PC-9 (cell line): Measurements from ENCODE around the gene MAN1A2. TPM values are rescaled to one million over a fixed set of nuclear protein-coding genes. Genes with fewer than 3 reads are reported as not detected.
A peak's percentile ranks its signal among the peaks of the same experiment; 100 is the strongest.

ENCODE experiments used
- BruUV-seq: library from RNA; stranded (reverse); fragments of 400-500 nt; replicated peaks from 2 replicates; lab custom pipeline; 2021; lab: Mats Ljungman, UMichigan
- CTCF ChIA-PET: fragments of 300-600 bp; sonication (Branson Sonifier 250); formaldehyde crosslinking; loops from one replicate; lab custom pipeline; 2022; ENCODE audit warnings: antibody characterized with exemption; lab: Charles Lee
- POLR2A ChIA-PET: fragments of 300-600 bp; sonication (Branson Sonifier 250); formaldehyde crosslinking; loops from one replicate; lab custom pipeline; 2022; ENCODE audit warnings: antibody characterized with exemption; ENCODE audit not compliant: unreplicated experiment; lab: Charles Lee
- DNase-seq, 2 experiments: peaks; one replicate each; pipeline versions ENCODE4 v3.0.0 to v3.0.0-alpha.2; 2015 to 2022; ENCODE audit warnings: mixed read lengths in 1 of 2
- H2AFZ ChIP-seq: fragments of 200-600 bp; sonication (generic); 2 replicates; pipeline ENCODE4 v1.8.1; 2017; ENCODE audit warnings: antibody characterized with exemption
- H3F3A ChIP-seq: fragments of 200-600 bp; sonication (generic); 2 replicates; pipeline ENCODE4 v1.8.1; 2017; ENCODE audit warnings: antibody characterized with exemption, mild to moderate bottlenecking, low read depth; ENCODE audit not compliant: insufficient read depth
- H3K27ac ChIP-seq: fragments of 200-600 bp; sonication (generic); 2 replicates; pipeline ENCODE4 v1.6.1; 2016; ENCODE audit warnings: mixed run types
- H3K27me3 ChIP-seq: fragments of 200-600 bp; sonication (generic); 2 replicates; pipeline ENCODE4 v1.6.1; 2016; ENCODE audit warnings: low read depth, mixed run types; ENCODE audit not compliant: insufficient read depth
- H3K36me3 ChIP-seq: fragments of 200-600 bp; sonication (generic); 2 replicates; pipeline ENCODE4 v1.6.1; 2016; ENCODE audit warnings: low read depth, mixed run types
- H3K4me1 ChIP-seq: fragments of 200-600 bp; sonication (generic); replicated peaks from 2 replicates; pipeline ENCODE4 v1.6.1; 2016; ENCODE audit warnings: mixed run types; ENCODE audit not compliant: insufficient read depth
- H3K4me2 ChIP-seq: fragments of 200-600 bp; sonication (generic); 2 replicates; pipeline ENCODE4 v1.6.1; 2017; ENCODE audit warnings: mixed run types
- H3K4me3 ChIP-seq: fragments of 200-600 bp; sonication (generic); 2 replicates; pipeline ENCODE4 v1.6.1; 2016; ENCODE audit warnings: mixed run types
- H3K79me2 ChIP-seq: fragments of 200-600 bp; sonication (generic); 2 replicates; pipeline ENCODE4 v1.6.1; 2017; ENCODE audit warnings: low read depth, mixed run types
- H3K9me2 ChIP-seq: fragments of 200-600 bp; sonication (generic); 2 replicates; pipeline ENCODE4 v1.8.1; 2017; ENCODE audit warnings: mild to moderate bottlenecking; ENCODE audit not compliant: insufficient read depth
- H3K9me3 ChIP-seq: fragments of 200-600 bp; sonication (generic); 2 replicates; pipeline ENCODE4 v1.8.1; 2016; ENCODE audit warnings: low read depth; ENCODE audit not compliant: insufficient read depth
- H4K20me1 ChIP-seq: fragments of 200-600 bp; sonication (generic); 2 replicates; pipeline ENCODE4 v1.8.1; 2017; ENCODE audit not compliant: insufficient read depth
- CTCF ChIP-seq: fragments of 200-600 bp; sonication (generic); conservative IDR thresholded peaks from 2 replicates; pipeline ENCODE4 v1.6.1; 2017; ENCODE audit warnings: mixed run types, antibody characterized with exemption, mild to moderate bottlenecking, moderate library complexity
- EZH2 ChIP-seq: fragments of 200-600 bp; sonication (generic); IDR thresholded peaks from 2 replicates; pipeline ENCODE4 v1.8.0; 2017; ENCODE audit warnings: antibody characterized with exemption, low read depth
- intact Hi-C: fragments of 100-400 bp; cut with micrococcal nuclease; formaldehyde crosslinking; loops from one replicate; pipeline ENCODE4 v1.10.0; 2022; ENCODE audit not compliant: unreplicated experiment
- total RNA-seq: library from RNA; stranded (reverse); gene quantifications from 2 replicates; pipeline ENCODE4 v1.2.3, GENCODE V29; 2021

The MAN1A2 gene
- total RNA-seq, 1 experiment from 2014 or later, result 50.3 TPM

GRCh38 chr1:117529683-117530082, 162.4 kb downstream of the MAN1A2 start:
- H3F3A ChIP-seq, result no peaks in the 10 kb centered on the region
- no peak overlapping the region for H3K4me2 ChIP-seq
- no peaks in the 10 kb centered on the region for H3K79me2 ChIP-seq
- intact Hi-C loops, result no loop called here
- H3K4me3 ChIP-seq, result no peak overlapping the region
- TF ChIP-seq EZH2, result no peak
- TF ChIP-seq CTCF, result no peak
- H3K9me3 ChIP-seq, result no peaks in the 10 kb centered on the region
- no peaks in the 10 kb centered on the region for H3K27me3 ChIP-seq
- no peak overlapping the region for H3K27ac ChIP-seq
- H3K4me1 ChIP-seq, result no peaks in the 10 kb centered on the region
- no peaks in the 10 kb centered on the region for H3K36me3 ChIP-seq
- no TSS peak for BruUV-seq
- no peak overlapping the region for H2AFZ ChIP-seq
- POLR2A ChIA-PET, result interaction anchor here (0.5 to 0.6 kb wide), 2 partner anchors 216 to 470 kb away, joined by 5 to 6 read pairs; partner anchors contain the start of gene TTF2
- H3K9me2 ChIP-seq, result no peaks in the 10 kb centered on the region
- CTCF ChIA-PET, result interaction anchor here (0.7 kb wide), 1 partner anchor 17 kb away, joined by 3 read pairs; no protein-coding TSS in a partner anchor
- no peak for DNase-seq
- H4K20me1 ChIP-seq, result no peaks in the 10 kb centered on the region

DNA sequence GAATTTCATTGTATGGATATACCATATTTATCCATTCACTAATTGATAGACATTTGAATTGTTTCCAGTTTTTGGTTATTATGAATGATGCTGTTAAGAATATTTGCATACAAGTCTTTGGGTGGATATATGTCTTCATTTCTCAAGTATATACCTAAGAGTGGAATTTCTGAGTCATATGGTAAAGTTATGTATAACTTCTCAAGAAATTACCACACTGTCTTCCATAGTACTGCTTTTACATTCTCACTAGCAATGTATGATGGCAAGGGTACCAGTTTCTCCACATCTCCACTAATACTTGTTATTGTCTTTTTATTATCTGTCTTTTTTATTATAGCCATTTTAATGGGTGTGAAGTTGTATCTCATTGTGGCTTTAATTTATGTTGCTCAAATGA, 164.0 kb downstream of the MAN1A2 start:
- Histone ChIP-seq H3K36me3 (no peaks in the 10 kb centered on the region), H3K79me2 (no peaks in the 10 kb centered on the region), H3K4me3 (no peak overlapping the region), H3K9me2 (no peaks in the 10 kb centered on the region), H3K27ac (no peak overlapping the region), H3K9me3 (no peaks in the 10 kb centered on the region), H3K27me3 (no peaks in the 10 kb centered on the region), H3K4me2 (no peak overlapping the region), H3K4me1 (peaks cover 11% of the 10 kb centered on the region), H2AFZ (no peak overlapping the region), H4K20me1 (no peaks in the 10 kb centered on the region), H3F3A (peaks cover 9% of the 10 kb centered on the region; the same call in 1 of the 2 replicates)
- no peak for DNase-seq
- POLR2A ChIA-PET, result no interaction called here
- BruUV-seq, result no TSS peak
- intact Hi-C loops, result no loop called here
- CTCF ChIA-PET, result no interaction called here
- TF ChIP-seq CTCF, result no peak
- TF ChIP-seq EZH2, result no peak

GRCh38 chr1:117534995-117535467, 167.8 kb downstream of the MAN1A2 start:
- CTCF ChIA-PET, result interaction anchor here (0.6 to 2.0 kb wide), 16 partner anchors 9 to 1427 kb away, joined by 3 to 18 read pairs (median 6); no protein-coding TSS in a partner anchor
- no peak overlapping the region for H3K27ac ChIP-seq
- H3K79me2 ChIP-seq, result no peaks in the 10 kb centered on the region
- no peaks in the 10 kb centered on the region for H3K27me3 ChIP-seq
- peaks cover 9% of the 10 kb centered on the region; the same call in 1 of the 2 replicates for H3F3A ChIP-seq
- H3K36me3 ChIP-seq, result no peaks in the 10 kb centered on the region
- no peak overlapping the region for H2AFZ ChIP-seq
- no peaks in the 10 kb centered on the region for H4K20me1 ChIP-seq
- no peak overlapping the region; the same call in 1 of the 2 replicates for H3K4me2 ChIP-seq
- BruUV-seq, result no TSS peak
- H3K4me3 ChIP-seq, result no peak overlapping the region
- TF ChIP-seq EZH2 (no peak), CTCF (peak; percentile 90)
- peak; percentile 33 to 60 for DNase-seq
- peaks cover 17% of the 10 kb centered on the region for H3K4me1 ChIP-seq
- POLR2A ChIA-PET, result interaction anchor here (0.6 to 0.7 kb wide), 3 partner anchors 135 to 194 kb away, joined by 3 to 4 read pairs (median 3); no protein-coding TSS in a partner anchor
- no peaks in the 10 kb centered on the region for H3K9me3 ChIP-seq
- intact Hi-C loops, result loop anchor here (1.0 to 2.0 kb wide), 4 partner anchors 70 to 223 kb away; no protein-coding TSS in a partner anchor
- no peaks in the 10 kb centered on the region for H3K9me2 ChIP-seq
